ENCODE data around the gene LYPD8.

The LYPD8 gene

DNA sequence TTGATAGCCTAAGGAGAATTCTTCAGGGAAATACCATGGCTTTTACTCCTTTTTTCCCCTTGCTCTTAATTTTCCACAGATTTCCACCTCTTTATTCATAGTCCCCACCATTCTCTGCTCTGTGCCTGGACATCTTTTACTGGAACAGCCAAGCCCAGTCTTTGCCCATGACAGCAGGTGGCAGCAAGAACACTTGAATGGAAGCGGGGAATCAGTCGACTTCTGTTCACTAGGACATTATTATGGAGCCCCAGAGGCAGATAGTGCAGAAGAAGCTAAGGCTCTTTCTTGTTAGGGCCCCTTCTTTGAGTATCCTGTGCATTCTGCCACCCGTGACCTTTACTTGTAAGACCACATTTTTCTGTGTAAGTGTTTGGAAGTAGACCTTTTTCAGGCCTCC lies 59.3 kb downstream of the LYPD8 start:
- no peak for TF ChIP-seq GATA3 (IDR thresholded peaks at IDR 0.05; ENCODE audit: low read depth, low read length)
- no peak for TF ChIP-seq GATA2 (IDR thresholded peaks at IDR 0.05; ENCODE audit: low read depth, low read length)

DNA sequence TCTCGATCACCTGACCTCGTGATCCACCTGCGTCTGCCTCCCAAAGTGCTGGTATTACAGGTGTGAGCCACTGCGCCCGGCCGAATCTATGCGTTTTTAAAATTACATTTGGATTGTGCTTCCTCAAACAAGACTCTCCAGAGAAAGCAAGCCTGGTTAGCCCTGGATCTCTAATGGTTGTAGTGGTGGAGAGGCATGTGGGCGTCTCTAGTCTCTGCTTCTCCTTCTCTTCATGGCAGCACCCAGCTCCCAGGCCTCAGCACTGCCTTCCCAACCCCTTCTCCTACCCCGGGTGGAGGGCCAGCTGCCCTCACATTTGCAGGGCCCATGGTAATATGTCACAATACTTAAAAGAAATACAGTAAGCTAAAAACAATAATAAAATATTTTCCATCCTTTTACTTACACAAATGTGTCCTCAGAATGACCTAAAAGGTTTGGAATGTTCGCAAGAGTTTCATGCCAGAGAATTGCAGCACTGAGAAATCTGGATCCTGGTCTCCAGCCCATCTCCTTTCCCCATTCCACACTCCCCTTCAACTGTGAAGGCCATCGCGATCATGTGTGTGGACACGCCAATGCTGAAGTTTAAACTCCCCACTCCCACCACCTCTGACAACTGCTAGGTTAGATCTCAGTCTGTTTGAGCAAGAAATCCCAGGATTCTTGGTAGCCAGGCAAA lies 60.0 kb downstream of the LYPD8 start:
- TF ChIP-seq GATA2 (IDR thresholded peaks at IDR 0.05; ENCODE audit: low read depth, low read length) (no peak), GATA3 (IDR thresholded peaks at IDR 0.05; ENCODE audit: low read depth, low read length) (no peak)

DNA sequence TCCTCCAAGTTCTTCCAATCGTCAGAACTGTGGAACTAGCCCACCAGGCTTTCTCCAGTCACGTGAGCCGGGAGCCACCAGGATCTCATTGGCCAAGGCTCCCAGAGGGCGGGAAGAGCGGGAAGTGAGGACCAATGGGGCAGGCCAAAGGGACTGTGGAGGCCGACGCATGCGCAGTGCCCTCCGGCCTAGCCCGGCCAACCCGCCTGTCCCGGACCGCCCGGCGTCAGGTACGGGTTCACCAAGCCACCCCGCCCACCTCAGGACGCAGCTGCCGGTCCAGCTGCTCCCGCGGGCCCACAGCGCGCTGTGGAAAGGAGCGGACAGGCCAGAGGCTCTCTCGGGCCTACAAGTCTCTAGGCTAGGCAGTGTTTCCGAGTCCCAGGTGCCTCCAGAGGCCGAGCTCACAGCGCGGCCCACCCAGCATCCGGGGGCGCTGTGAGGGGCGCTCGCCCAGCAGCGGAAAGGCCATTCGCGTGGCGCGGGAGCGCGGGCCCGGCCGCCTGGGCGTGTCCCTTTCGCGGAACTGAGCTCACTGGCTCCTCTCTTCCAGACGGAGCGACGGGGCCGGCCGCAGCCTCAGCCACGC lies 63.9 kb downstream of the LYPD8 start:
- TF ChIP-seq GATA2 (IDR thresholded peaks at IDR 0.05; ENCODE audit: low read depth, low read length) (no peak), GATA3 (IDR thresholded peaks at IDR 0.05; ENCODE audit: low read depth, low read length) (no peak)
